IMR-90 (cell line): Measurements from ENCODE around the gene ZNF644. TPM values are rescaled to one million over a fixed set of nuclear protein-coding genes. Genes with fewer than 3 reads are reported as not detected.

Experiments
- ATAC-seq: fragments of 200-7000 bp; cut with Tn5 transposase; 2 replicates; pipeline ENCODE4 v1.9.1; 2020; ENCODE audit warnings: low read depth, mild to moderate bottlenecking, moderate library complexity
- BruUV-seq: library from RNA; stranded (reverse); fragments of 400-500 nt; replicated peaks from 2 replicates; lab custom pipeline; 2021; lab: Mats Ljungman, UMichigan
- CTCF ChIA-PET: fragments of 300-600 bp; formaldehyde crosslinking; extraction: SDS; loops from one replicate; lab custom pipeline; 2021; ENCODE audit warnings: antibody characterized with exemption; lab: Yijun Ruan, JAX
- POLR2A ChIA-PET: fragments of 300-600 bp; sonication (Branson Sonifier 250); formaldehyde crosslinking; loops from one replicate; lab custom pipeline; 2022; ENCODE audit warnings: antibody characterized with exemption; ENCODE audit not compliant: unreplicated experiment; lab: Charles Lee
- DNase-seq: peaks from one replicate; pipeline ENCODE4 v3.0.0; 2013
- H2AFZ ChIP-seq: replicated peaks from 2 replicates; pipeline ENCODE3; 2013; ENCODE audit warnings: low read length, mild to moderate bottlenecking; ENCODE audit not compliant: poor library complexity
- H2AK5ac ChIP-seq: 2 replicates; pipeline ENCODE4 v1.6.1; 2013; ENCODE audit warnings: low read depth, low read length, inconsistent platforms
- H2AK9ac ChIP-seq: replicated peaks from 2 replicates; pipeline ENCODE3; 2013; ENCODE audit warnings: mild to moderate bottlenecking, low read depth, low read length, moderate library complexity; ENCODE audit not compliant: poor library complexity
- H2BK120ac ChIP-seq: 2 replicates; pipeline ENCODE4 v1.6.1; 2013; ENCODE audit warnings: low read depth, low read length, inconsistent platforms
- H2BK15ac ChIP-seq: 3 replicates; pipeline ENCODE4 v1.6.1; 2013; ENCODE audit warnings: low read depth, low read length, inconsistent platforms
- H2BK20ac ChIP-seq: 2 replicates; pipeline ENCODE4 v1.6.1; 2013; ENCODE audit warnings: low read depth, mild to moderate bottlenecking, inconsistent platforms, low read length, moderate library complexity
- H2BK5ac ChIP-seq: 2 replicates; pipeline ENCODE4 v1.6.1; 2013; ENCODE audit warnings: mild to moderate bottlenecking, low read depth, low read length, inconsistent platforms; ENCODE audit not compliant: poor library complexity, severe bottlenecking
- H3K14ac ChIP-seq: replicated peaks from 2 replicates; pipeline ENCODE4 v1.6.1; 2013; ENCODE audit warnings: low read depth, low read length, inconsistent platforms
- H3K18ac ChIP-seq: 2 replicates; pipeline ENCODE4 v1.6.1; 2013; ENCODE audit warnings: low read depth, low read length, control low read depth
- H3K23ac ChIP-seq: 2 replicates; pipeline ENCODE4 v1.6.1; 2013; ENCODE audit warnings: low read depth, low read length, inconsistent platforms
- H3K27ac ChIP-seq: 2 replicates; pipeline ENCODE4 v1.5.1; 2013; ENCODE audit warnings: mild to moderate bottlenecking, control low read depth, low read length; ENCODE audit not compliant: insufficient read depth
- H3K27me3 ChIP-seq: 2 replicates; pipeline ENCODE4 v1.6.1; 2013; ENCODE audit warnings: low read length; ENCODE audit not compliant: control insufficient read depth, insufficient read depth
- H3K36me3 ChIP-seq: 2 replicates; pipeline ENCODE4 v1.6.1; 2013; ENCODE audit warnings: low read length, mixed read lengths; ENCODE audit not compliant: control insufficient read depth, insufficient read depth
- H3K4ac ChIP-seq: 2 replicates; pipeline ENCODE4 v1.6.1; 2013; ENCODE audit warnings: low read depth, low read length, inconsistent platforms
- H3K4me1 ChIP-seq: 2 replicates; pipeline ENCODE4 v1.6.1; 2013; ENCODE audit warnings: low read length, mixed read lengths; ENCODE audit not compliant: control insufficient read depth, insufficient read depth
- H3K4me2 ChIP-seq: 2 replicates; pipeline ENCODE4 v1.6.1; 2013; ENCODE audit warnings: low read depth, mild to moderate bottlenecking, control low read depth, low read length, moderate library complexity
- H3K4me3 ChIP-seq: 2 replicates; pipeline ENCODE4 v1.5.1; 2013; ENCODE audit warnings: low read depth, mild to moderate bottlenecking, control low read depth, low read length, moderate library complexity; ENCODE audit not compliant: insufficient read depth
- H3K56ac ChIP-seq: 2 replicates; pipeline ENCODE4 v1.6.1; 2013; ENCODE audit warnings: low read length, inconsistent platforms; ENCODE audit not compliant: insufficient read depth; ENCODE audit errors: extremely low read depth
- H3K79me1 ChIP-seq, 2 experiments: 2 replicates each; pipeline ENCODE4 v1.6.1; 2013; ENCODE audit warnings: low read length in 2 of 2, inconsistent platforms in 1 of 2, low read depth in 1 of 2
- H3K9ac ChIP-seq: 2 replicates; pipeline ENCODE4 v1.6.1; 2013; ENCODE audit warnings: low read depth, low read length, control low read depth
- H3K9me1 ChIP-seq: 2 replicates; pipeline ENCODE4 v1.6.1; 2013; ENCODE audit warnings: low read length, inconsistent platforms; ENCODE audit not compliant: insufficient read depth
- H3K9me3 ChIP-seq: 2 replicates; pipeline ENCODE4 v1.6.1; 2013; ENCODE audit warnings: low read length; ENCODE audit not compliant: control insufficient read depth, insufficient read depth
- H4K20me1 ChIP-seq: 2 replicates; pipeline ENCODE4 v1.6.1; 2013; ENCODE audit warnings: low read length, inconsistent platforms; ENCODE audit not compliant: insufficient read depth
- H4K5ac ChIP-seq: 2 replicates; pipeline ENCODE4 v1.6.1; 2013; ENCODE audit warnings: mild to moderate bottlenecking, low read depth, low read length, control low read depth
- H4K8ac ChIP-seq, 2 experiments: 2 replicates each; pipeline ENCODE4 v1.6.1; 2013; ENCODE audit warnings: low read depth in 2 of 2, low read length in 2 of 2, control low read depth in 1 of 2, inconsistent platforms in 1 of 2
- H4K91ac ChIP-seq: 2 replicates; pipeline ENCODE4 v1.6.1; 2013; ENCODE audit warnings: low read depth, low read length, inconsistent platforms; ENCODE audit not compliant: insufficient read depth
- CEBPB ChIP-seq: IDR thresholded peaks from 2 replicates; pipeline ENCODE4 v1.6.1; 2012; ENCODE audit warnings: low read depth, low read length, improper control_type of control experiment
- SMC3 ChIP-seq: fragments of 150-350 bp; IDR thresholded peaks from 2 replicates; pipeline ENCODE4 v1.6.1; 2016; ENCODE audit warnings: low read depth, mild to moderate bottlenecking, antibody characterized with exemption, low read length, moderate library complexity
- WGBS, 2 experiments: methylation state at CpG; one replicate each; pipeline versions ENCODE4 v1.1.5 to v1.1.7; 2013; ENCODE audit warnings: missing lambda C conversion rate in 2 of 2; ENCODE audit not compliant: insufficient read length in 1 of 2; ENCODE audit errors: extremely low coverage in 2 of 2; 5-methylcytosine and 5-hydroxymethylcytosine counted together
- dilution Hi-C: fragments of 300-500 bp; cut with HindIII; formaldehyde crosslinking; loops from one replicate; pipeline ENCODE4 v1.14.3; 2018; ENCODE audit warnings: low sequenced_read_pairs; ENCODE audit not compliant: unreplicated experiment
- in situ Hi-C: fragments of 300-500 bp; cut with MboI; formaldehyde crosslinking; loops from 3 replicates; pipeline ENCODE4 v1.14.3; 2019; ENCODE audit warnings: low sequenced_read_pairs, inconsistent platforms, mixed read lengths
- intact Hi-C: fragments of 100-400 bp; cut with micrococcal nuclease; formaldehyde crosslinking; loops from 2 replicates; pipeline ENCODE4 v1.10.0; 2022
- polyA plus RNA-seq, 3 experiments: library from polyadenylated mRNA; depleted of rRNA; stranded (reverse); fragments of >200 nt; gene quantifications; 2 replicates each; pipeline ENCODE4 v1.2.3, GENCODE V29; 2012; ENCODE audit warnings: low replicate concordance in 1 of 3
- total RNA-seq: library from RNA; depleted of rRNA; stranded (reverse); fragments of >200 nt; gene quantifications from 2 replicates; pipeline ENCODE4 v1.2.3, GENCODE V29; 2012

ZNF644 gene
- total and polyA plus RNA-seq, 2 of the 4 experiments (the other 2 are of a cell fraction): 9.0 to 45.3 TPM

GRCh38 chr1:90925928-90926869, 95.6 kb downstream of the ZNF644 start:
- dilution Hi-C loops (no loop called here), in situ Hi-C loops (no loop called here), intact Hi-C loops (loop anchor here (5.0 kb wide), 1 partner anchor 96 kb away; the partner anchor contains the start of gene ZNF644)
- no CpG with 5 or more reads among the region's 1 CpG for WGBS, 2 experiments
- Histone ChIP-seq H3K4me2 (peak overlapping the region; percentile 73; the same call in 1 of the 2 replicates), H3K18ac (peak overlapping the region; percentile 63; the same call in 1 of the 2 replicates), H3K56ac (no peak overlapping the region), H2AFZ (no peak overlapping the region), H4K8ac (no peak overlapping the region), H4K91ac (no peak overlapping the region), H3K4ac (no peak overlapping the region), H3K4me1 (peaks cover 14% of the 10 kb centered on the region), H4K20me1 (peaks cover 20% of the 10 kb centered on the region; the same call in 1 of the 2 replicates), H3K27ac (peak overlapping the region; percentile 52; the same call in 1 of the 2 replicates), H2BK20ac (no peak overlapping the region), H3K23ac (no peak overlapping the region), H3K36me3 (no peaks in the 10 kb centered on the region), H3K4me3 (no peak overlapping the region), H2AK9ac (no peak overlapping the region), H3K9me3 (no peaks in the 10 kb centered on the region), H2BK15ac (no peak overlapping the region), H3K27me3 (no peaks in the 10 kb centered on the region), H3K9me1 (no peaks in the 10 kb centered on the region), H2AK5ac (no peak overlapping the region), H3K14ac (no peak overlapping the region), H3K79me1 (peaks cover 5 to 42% of the 10 kb centered on the region in 2 experiments; a peak in 3 of 4 replicates), H4K5ac (peak overlapping the region; percentile 25; the same call in 1 of the 2 replicates), H2BK120ac (no peak overlapping the region), H2BK5ac (peak overlapping the region; percentile 90), H3K9ac (no peak overlapping the region)
- ChIA-PET CTCF (no interaction called here), POLR2A (no interaction called here)
- DNase-seq: peak; percentile 84
- no TSS peak for BruUV-seq
- TF ChIP-seq CEBPB (peak; percentile 70; the same call in 1 of the 2 replicates), SMC3 (no peak)
- peak; percentile 76 for ATAC-seq
